ENCODE results near the gene XRCC1.
A peak's percentile ranks its signal among the peaks of the same experiment; 100 is the strongest.
"Not testable (repeated sequence)": the region's sequence is repeated elsewhere in the genome, so short reads cannot be mapped to it uniquely, and the experiment has no call there.

Gene XRCC1

DNA sequence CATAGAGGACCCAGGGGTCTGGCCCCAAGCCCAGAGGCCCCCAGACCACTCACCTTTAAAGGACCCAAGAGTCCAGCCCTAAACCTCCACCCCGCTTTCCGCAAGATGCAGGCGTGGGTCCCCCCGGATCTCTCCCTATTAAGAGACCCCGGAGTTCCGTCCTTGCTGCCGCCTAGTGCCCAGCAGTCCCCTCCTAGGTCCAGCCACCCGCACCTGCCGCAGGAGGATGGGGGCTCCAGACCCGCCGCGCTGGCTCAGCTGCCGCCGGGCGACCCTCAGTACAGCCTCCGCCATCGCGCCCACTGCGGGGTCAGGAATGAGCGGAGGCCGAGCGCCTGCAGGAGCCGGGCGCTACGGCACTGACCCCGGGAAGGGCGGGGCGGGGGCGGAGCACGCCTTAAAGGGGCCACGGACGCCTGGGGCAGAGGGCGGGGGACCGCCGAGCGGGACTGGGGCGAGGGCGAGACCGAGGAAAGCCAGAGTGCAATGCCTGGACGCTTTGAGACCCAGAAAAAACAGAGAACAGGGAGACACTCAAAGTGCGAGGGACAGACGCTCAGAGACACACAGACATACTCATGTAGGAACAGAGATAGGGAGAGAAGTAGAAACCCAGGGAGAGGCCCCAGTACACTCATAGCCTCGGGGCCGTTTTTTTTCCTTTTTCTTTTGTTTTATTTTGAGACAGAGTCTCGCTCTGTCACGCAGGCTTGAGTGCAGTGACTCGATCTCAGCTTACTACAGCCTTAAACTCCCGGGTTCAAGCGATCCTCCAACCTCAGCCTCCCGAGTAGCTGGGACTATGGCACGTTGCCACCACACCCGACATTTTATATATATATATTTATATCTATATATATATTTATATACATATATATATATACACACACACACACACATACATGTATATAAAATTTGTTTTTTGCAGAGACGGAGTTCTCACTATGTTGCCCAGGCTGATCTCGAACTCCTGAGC lies 48.2 kb downstream of the XRCC1 start, which contains the start of gene ETHE1:
ETHE1 (minus strand) TSS at position 318 of the 976 bp plus-strand sequence; CDS start at position 294, 24 bp downstream.
- DNase-seq (ENCODE audit: low spot score in 2 of 2), result peak; percentile 34 to 39
- no peaks in the 10 kb centered on the region for H3K9me3 Mint-ChIP-seq
- peak; percentile 74 for ATAC-seq (replicated peaks; ENCODE audit: extremely low read depth, poor library complexity, severe bottlenecking)
- H3K27ac Mint-ChIP-seq (ENCODE audit: low read depth), result peak within 1 kb of the TSS; percentile 82
- H3K4me1 Mint-ChIP-seq, result peaks cover 30% of the 10 kb centered on the region
- no peaks in the 10 kb centered on the region for H3K36me3 Mint-ChIP-seq (ENCODE audit: insufficient read depth)
- peak within 1 kb of the TSS; percentile 70 for H3K4me3 Mint-ChIP-seq
- H3K27me3 Mint-ChIP-seq, result no peaks in the 10 kb centered on the region

DNA sequence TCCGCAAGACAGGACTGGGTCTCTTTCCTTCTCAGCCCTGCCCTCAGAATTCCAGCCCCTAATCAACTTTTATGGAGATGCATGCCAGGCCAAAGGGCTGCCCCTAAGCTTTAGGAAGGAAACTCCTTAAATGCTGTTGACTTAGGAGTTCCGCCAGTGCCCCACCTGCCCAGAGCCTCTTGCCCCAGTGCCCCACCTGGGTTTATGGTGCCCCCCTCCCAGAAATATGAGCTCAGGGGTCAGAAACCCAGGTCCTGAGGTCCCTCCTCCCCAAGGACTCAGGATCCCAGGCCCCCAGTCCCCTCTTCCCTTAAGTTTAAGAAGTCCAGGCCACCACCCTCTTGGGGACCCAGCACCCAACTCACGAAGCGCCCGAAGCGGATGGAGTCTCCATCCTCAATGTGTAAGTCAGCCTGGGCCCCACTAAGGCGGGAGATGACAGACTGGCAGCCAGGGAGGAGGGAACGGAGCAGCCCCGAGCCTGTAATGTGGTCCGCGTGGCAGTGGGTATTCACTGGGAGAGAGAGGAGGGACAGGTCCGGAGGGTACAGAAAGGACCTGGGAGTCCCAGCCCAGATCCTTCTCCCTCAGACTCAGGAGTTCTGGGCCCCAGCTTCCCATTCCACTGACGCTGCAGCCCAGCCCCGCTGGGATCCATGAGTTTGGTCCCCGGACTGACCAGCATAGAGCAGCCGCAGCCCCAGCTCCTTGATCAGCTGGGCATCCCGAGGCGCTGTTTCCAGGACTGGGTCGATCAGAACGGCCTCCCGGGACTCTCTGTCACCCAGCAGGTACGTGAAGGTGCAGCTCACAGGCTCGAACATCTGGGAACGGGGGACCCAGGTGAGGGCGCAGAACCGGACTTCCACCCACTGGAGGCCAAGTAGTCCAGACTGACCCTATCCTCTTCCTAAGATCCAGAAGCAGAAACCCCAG lies 49.2 kb downstream of the XRCC1 start:
- Mint-ChIP-seq H3K27ac (ENCODE audit: low read depth) (peak overlapping the region; percentile 82), H3K27me3 (no peaks in the 10 kb centered on the region), H3K9me3 (no peaks in the 10 kb centered on the region), H3K4me1 (peaks cover 30% of the 10 kb centered on the region), H3K36me3 (ENCODE audit: insufficient read depth) (no peaks in the 10 kb centered on the region), H3K4me3 (peak overlapping the region; percentile 70)
- ATAC-seq (replicated peaks; ENCODE audit: extremely low read depth, poor library complexity, severe bottlenecking) (peak; percentile 26), DNase-seq (ENCODE audit: low spot score in 2 of 2) (no peak)

DNA sequence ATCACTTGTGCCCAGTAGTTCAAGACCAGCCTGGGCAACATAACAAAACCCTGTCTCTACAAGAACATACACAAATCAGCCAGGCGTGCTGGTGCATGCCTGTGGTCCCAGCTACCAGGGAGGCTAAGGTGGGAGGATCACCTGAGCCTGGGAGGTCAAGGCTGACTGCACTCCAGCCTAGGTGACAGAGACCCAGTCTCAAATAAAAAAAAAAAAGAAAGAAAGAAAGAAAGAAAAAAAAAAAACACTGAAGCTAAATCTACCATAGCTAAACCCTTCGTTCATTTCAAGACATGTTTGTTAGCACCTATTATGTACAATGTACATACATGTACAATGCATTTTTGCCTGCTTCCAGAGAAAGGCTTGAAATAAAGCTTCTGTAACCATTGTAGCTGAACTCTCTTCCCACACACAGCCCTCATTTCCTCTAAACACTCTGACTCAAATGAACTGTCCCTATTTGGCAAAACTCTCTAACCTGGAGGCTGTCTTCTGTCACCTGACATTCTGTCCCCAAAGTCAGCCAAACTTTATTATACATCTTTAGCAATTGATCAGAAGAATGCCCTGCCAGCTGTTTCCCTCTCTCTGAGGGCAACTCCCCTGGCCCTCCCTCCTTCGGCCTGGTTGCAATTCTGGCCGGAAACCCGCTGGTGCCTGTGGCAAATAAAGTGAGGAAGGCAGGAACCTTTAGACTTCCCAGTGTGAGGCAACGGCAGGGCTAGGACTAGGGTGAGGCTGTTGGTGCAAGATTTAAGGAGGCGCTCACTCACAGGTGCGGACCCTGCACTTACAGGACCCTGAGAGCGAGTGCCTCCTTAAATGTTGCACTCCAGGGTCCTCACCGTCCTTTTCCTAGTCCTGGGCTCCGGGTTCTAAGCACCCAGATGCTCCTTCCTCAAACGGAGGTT lies 50.1 kb downstream of the XRCC1 start:
- H3K27me3 Mint-ChIP-seq, result no peaks in the 10 kb centered on the region
- H3K9me3 Mint-ChIP-seq, result no peaks in the 10 kb centered on the region
- DNase-seq (ENCODE audit: low spot score in 2 of 2) (no peak), ATAC-seq (replicated peaks; ENCODE audit: extremely low read depth, poor library complexity, severe bottlenecking) (peak; percentile 54)
- H3K4me1 Mint-ChIP-seq, result peaks cover 30% of the 10 kb centered on the region
- H3K4me3 Mint-ChIP-seq, result peak overlapping the region; percentile 70
- peak overlapping the region; percentile 82 for H3K27ac Mint-ChIP-seq (ENCODE audit: low read depth)
- H3K36me3 Mint-ChIP-seq (ENCODE audit: insufficient read depth), result no peaks in the 10 kb centered on the region

DNA sequence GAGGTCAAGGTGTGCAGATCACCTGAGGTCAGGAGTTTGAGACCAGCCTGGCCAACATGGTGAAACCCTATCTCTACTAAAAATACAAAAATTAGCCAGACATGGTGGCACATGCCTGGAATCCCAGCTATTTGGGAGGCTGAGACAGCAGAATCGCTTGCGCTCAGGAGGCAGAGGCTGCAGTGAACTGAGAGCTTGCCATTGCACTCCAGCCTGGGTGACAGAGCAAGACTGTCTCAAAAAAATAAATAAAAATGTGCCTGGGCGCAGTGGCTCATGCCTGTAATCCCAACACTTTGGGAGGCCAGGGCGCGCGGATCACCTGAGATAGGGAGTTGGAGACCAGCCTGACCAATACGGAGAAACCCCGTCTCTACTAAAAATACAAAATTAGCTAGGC lies 51.6 kb downstream of the XRCC1 start:
- not testable (repeated sequence) for H3K27me3 Mint-ChIP-seq; H3K27ac Mint-ChIP-seq (ENCODE audit: low read depth); H3K36me3 Mint-ChIP-seq (ENCODE audit: insufficient read depth); ATAC-seq (replicated peaks; ENCODE audit: extremely low read depth, poor library complexity, severe bottlenecking); DNase-seq (ENCODE audit: low spot score in 2 of 2); H3K9me3 Mint-ChIP-seq; H3K4me3 Mint-ChIP-seq
- peaks cover 36% of the 10 kb centered on the region for H3K4me1 Mint-ChIP-seq

DNA sequence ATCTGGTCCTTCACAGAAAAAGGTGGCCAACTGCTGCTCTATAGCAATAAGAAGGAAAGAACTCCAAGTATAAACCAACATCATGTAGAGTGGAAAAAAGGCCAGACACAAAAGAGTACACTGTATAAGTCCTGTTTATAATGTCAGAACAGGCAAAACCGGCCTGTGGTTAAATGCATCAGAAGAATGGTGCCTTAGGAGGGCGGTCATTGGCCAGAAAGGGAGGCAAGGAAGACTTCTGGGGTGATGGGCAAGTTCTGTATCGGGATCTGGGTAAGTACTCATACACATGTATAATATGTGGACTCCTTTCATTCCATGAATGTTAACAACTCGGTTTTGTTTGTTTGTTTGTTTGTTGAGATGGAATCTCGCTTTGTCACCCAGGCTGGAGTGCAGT lies 52.4 kb downstream of the XRCC1 start:
- Mint-ChIP-seq H3K4me3 (no peak overlapping the region), H3K4me1 (peaks cover 36% of the 10 kb centered on the region), H3K36me3 (ENCODE audit: insufficient read depth) (peaks cover 3% of the 10 kb centered on the region), H3K27ac (ENCODE audit: low read depth) (no peak overlapping the region), H3K27me3 (no peaks in the 10 kb centered on the region), H3K9me3 (no peaks in the 10 kb centered on the region)
- DNase-seq (ENCODE audit: low spot score in 2 of 2) (no peak), ATAC-seq (replicated peaks; ENCODE audit: extremely low read depth, poor library complexity, severe bottlenecking) (no peak)

DNA sequence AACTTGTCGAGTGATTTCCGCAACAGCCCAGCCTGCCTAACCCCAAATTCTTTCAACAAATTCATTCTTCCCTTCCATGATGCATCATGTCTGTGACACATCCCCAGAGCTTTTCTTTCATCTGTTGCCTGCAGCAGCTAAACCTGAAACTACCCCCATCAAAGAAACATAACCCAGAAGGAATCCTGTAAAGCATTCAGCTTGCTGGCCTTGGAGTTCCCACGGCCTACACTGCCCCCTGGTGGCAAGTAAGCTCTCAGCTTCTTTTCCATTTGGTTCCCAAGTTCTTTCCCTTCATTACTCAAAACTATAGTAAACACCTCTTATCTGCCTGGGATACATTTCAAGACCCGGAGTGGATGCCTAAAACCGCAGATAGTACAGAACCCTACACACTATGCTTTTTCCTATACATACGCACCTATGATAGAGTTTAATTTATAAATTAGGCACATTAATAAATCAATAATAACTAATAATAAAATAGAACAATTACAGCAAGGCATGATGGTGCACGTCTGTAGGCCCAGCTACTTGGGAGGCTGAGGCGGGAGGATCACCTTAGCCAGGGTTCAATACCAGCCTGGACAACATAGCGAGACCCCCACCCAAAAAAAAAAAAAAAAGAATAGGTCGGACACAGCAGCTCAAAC lies 55.8 kb downstream of the XRCC1 start:
- H3K27me3 Mint-ChIP-seq, result no peaks in the 10 kb centered on the region
- no peak overlapping the region for H3K4me3 Mint-ChIP-seq
- peak; percentile 36 for ATAC-seq (replicated peaks; ENCODE audit: extremely low read depth, poor library complexity, severe bottlenecking)
- H3K9me3 Mint-ChIP-seq, result no peaks in the 10 kb centered on the region
- H3K27ac Mint-ChIP-seq (ENCODE audit: low read depth), result no peak overlapping the region
- H3K4me1 Mint-ChIP-seq, result peaks cover 9% of the 10 kb centered on the region
- peak; percentile 60 to 70 for DNase-seq (ENCODE audit: low spot score in 2 of 2)
- H3K36me3 Mint-ChIP-seq (ENCODE audit: insufficient read depth), result peaks cover 4% of the 10 kb centered on the region

DNA sequence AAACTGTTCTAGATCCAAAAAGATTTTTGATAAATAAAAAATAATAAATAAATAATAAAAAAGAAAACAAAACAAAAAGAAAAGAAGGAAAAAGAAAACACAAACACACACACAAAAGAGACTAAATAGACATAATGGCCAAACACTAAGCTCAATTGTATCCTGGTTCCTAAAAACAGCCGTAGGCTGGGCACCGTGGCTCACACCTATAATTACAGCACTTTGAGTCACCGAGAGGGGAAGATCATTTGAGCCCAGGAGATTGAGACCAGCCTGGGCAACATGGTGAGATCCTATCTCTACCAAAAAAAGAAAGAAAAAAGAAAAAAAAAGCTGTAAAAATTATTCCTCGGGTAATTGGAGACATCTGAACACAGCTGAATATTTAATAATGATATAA lies 57.3 kb downstream of the XRCC1 start:
- Mint-ChIP-seq H3K4me1 (peaks cover 6% of the 10 kb centered on the region), H3K27ac (ENCODE audit: low read depth) (no peak overlapping the region), H3K9me3 (no peaks in the 10 kb centered on the region), H3K36me3 (ENCODE audit: insufficient read depth) (peaks cover 5% of the 10 kb centered on the region), H3K4me3 (no peak overlapping the region), H3K27me3 (no peaks in the 10 kb centered on the region)
- no peak for DNase-seq (ENCODE audit: low spot score in 2 of 2)
- no peak for ATAC-seq (replicated peaks; ENCODE audit: extremely low read depth, poor library complexity, severe bottlenecking)

DNA sequence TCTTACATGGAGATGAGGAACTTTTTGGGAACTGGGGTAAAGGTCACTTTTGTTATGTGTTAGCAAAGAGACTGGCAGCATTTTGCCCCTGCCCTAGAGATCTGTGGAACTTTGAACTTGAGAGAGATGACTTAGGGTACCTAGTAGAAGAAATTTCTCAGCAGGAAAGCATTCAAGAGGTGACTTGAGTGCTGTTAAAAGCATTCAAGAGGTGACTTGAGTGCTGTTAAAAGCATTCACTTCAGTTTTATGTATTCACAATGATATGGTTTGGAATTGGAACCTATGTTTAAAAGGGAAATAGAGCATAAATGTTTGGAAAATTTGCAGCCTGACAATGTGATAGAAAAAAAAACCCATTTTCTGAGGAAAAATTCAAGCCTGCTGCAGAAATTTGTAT lies 62.9 kb downstream of the XRCC1 start:
- H3K4me3 Mint-ChIP-seq; ATAC-seq (replicated peaks; ENCODE audit: extremely low read depth, poor library complexity, severe bottlenecking); H3K9me3 Mint-ChIP-seq; DNase-seq (ENCODE audit: low spot score in 2 of 2); H3K4me1 Mint-ChIP-seq; H3K27me3 Mint-ChIP-seq: not testable (repeated sequence)
- peak overlapping the region; percentile 73 for H3K27ac Mint-ChIP-seq (ENCODE audit: low read depth)
- peaks cover 15% of the 10 kb centered on the region for H3K36me3 Mint-ChIP-seq (ENCODE audit: insufficient read depth)

DNA sequence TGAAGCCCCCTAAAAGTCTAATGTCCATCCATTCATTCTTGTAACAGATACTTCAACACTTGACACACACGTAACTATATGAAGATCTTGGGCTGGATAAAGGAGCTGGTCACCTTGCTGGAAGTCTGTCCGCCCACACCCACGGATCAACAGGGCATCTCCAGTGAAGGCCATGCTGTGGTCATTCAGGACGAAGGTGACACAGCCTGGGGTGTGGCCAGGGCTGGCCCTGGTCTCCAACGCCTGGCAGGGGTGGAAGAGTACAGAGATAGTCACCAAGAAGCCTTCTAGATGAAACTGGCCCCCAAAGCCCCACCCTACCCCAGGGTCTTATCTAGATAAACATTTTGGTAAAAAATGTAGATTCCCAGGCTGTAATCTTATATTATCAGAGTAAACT lies 64.0 kb downstream of the XRCC1 start:
- Mint-ChIP-seq H3K36me3 (ENCODE audit: insufficient read depth) (peaks cover 16% of the 10 kb centered on the region), H3K4me3 (no peak overlapping the region), H3K4me1 (no peaks in the 10 kb centered on the region), H3K27me3 (no peaks in the 10 kb centered on the region), H3K9me3 (no peaks in the 10 kb centered on the region), H3K27ac (ENCODE audit: low read depth) (no peak overlapping the region)
- ATAC-seq (replicated peaks; ENCODE audit: extremely low read depth, poor library complexity, severe bottlenecking) (no peak), DNase-seq (ENCODE audit: low spot score in 2 of 2) (no peak)

DNA sequence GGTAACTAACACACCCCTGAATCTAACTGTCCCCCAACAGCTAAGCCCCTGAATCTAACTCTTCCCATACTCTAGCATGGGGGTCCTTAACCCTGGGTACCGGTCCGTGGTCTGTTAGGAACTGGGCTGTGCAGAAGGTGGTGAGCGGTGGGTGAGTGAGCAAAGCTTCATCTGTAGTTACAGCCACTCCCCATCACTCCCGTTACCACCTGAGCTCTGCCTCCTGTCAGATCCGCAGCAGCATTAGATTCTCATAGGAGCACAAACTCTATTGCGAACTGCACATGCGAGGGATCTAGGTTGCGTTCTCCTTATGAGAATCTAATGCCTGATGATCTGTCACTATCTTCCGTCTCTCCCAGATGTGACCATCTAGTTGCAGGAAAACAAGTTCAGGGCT lies 64.6 kb downstream of the XRCC1 start:
- ATAC-seq (replicated peaks; ENCODE audit: extremely low read depth, poor library complexity, severe bottlenecking) (no peak), DNase-seq (ENCODE audit: low spot score in 2 of 2) (no peak)
- Mint-ChIP-seq H3K36me3 (ENCODE audit: insufficient read depth) (peaks cover 16% of the 10 kb centered on the region), H3K4me1 (no peaks in the 10 kb centered on the region), H3K27me3 (no peaks in the 10 kb centered on the region), H3K9me3 (no peaks in the 10 kb centered on the region), H3K27ac (ENCODE audit: low read depth) (no peak overlapping the region), H3K4me3 (no peak overlapping the region)

DNA sequence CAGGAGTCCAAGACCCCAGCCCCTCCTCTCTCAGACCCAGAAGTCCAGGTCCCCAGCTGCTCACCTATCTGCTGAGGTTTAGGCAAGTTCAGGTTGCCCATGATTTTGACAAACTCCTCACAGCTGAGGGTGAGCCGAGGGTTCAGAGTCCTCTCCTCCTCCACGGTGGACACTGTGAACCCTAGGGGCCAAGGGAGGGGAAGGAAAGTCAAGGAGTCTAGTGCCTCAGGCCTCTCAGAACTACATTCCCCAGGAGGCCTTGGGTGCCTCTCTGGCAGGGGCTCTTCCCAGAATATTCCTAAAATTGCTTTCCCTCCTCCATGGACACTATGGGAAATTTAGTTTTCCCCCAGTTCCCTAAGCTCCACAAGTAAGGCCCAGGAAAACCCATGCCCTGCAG lies 67.4 kb downstream of the XRCC1 start:
- Mint-ChIP-seq H3K27me3 (no peaks in the 10 kb centered on the region), H3K27ac (ENCODE audit: low read depth) (peak overlapping the region; percentile 49), H3K4me3 (no peak overlapping the region), H3K4me1 (peaks cover 15% of the 10 kb centered on the region), H3K36me3 (ENCODE audit: insufficient read depth) (peaks cover 19% of the 10 kb centered on the region), H3K9me3 (no peaks in the 10 kb centered on the region)
- ATAC-seq (replicated peaks; ENCODE audit: extremely low read depth, poor library complexity, severe bottlenecking) (no peak), DNase-seq (ENCODE audit: low spot score in 2 of 2) (no peak)
